ENCODE data around the gene TACC2. TPM values are rescaled to one million over a fixed set of nuclear protein-coding genes. Genes with fewer than 3 reads are reported as not detected.

TACC2 gene
- total RNA-seq, 1 donor from 2014 or later, result 13.4 TPM

DNA sequence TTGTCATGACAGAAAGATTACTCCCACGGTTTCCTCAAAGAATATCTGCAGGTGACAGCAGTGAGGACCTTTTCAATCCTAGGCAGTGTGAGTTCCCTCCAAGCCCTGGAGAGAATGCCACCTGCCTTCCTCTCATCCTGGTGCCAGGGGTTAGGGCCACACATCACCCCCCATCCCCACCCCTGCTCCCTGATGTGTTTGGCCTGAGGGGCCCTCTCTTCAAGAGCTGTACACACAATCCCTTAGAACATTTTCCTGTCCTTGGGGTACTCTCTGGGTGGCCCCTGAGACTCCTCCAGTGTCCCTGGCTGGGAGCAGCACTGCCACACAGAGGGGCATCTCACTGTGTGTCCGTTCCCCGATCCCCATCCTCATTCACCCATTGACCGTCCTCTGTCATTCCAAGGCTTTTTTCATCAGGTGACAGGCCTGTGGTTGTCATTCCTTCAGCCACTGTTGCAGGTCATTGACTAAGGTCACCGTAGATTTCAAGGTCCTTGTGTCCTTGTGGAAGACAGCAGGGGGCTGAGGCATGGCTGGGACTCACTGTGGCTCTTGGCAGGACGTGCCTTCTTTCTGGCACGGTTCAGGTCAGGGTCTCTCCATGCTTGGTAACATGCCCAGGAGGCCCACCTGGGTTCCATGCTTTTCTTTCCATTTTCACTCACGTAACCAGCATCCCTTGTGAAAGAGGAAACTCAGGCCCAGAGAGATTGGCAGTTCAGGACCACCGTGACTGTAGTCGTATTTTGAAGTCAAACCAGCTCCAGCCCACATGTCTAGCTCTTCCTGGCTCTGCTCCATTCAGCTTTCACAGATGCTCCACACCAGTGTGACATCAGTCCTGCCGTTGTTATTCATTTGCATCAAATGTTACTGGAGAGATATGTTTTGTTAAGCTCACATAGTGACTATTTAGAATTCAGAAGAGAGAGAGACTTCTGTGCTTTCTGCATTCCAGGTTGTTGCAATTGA is 255.3 kb downstream of the TACC2 start:
- FAIRE-seq, result peak; percentile 23
- TF ChIP-seq, protein P1, sequence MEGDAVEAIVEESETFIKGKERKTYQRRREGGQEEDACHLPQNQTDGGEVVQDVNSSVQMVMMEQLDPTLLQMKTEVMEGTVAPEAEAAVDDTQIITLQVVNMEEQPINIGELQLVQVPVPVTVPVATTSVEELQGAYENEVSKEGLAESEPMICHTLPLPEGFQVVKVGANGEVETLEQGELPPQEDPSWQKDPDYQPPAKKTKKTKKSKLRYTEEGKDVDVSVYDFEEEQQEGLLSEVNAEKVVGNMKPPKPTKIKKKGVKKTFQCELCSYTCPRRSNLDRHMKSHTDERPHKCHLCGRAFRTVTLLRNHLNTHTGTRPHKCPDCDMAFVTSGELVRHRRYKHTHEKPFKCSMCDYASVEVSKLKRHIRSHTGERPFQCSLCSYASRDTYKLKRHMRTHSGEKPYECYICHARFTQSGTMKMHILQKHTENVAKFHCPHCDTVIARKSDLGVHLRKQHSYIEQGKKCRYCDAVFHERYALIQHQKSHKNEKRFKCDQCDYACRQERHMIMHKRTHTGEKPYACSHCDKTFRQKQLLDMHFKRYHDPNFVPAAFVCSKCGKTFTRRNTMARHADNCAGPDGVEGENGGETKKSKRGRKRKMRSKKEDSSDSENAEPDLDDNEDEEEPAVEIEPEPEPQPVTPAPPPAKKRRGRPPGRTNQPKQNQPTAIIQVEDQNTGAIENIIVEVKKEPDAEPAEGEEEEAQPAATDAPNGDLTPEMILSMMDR (IDR thresholded peaks at IDR 0.05; ENCODE audit: insufficient read depth, low read length, severe bottlenecking), result no peak
- H3K27me3 ChIP-seq (ENCODE audit: control insufficient read depth, insufficient read depth, low read length), result no peaks in the 10 kb centered on the region

DNA sequence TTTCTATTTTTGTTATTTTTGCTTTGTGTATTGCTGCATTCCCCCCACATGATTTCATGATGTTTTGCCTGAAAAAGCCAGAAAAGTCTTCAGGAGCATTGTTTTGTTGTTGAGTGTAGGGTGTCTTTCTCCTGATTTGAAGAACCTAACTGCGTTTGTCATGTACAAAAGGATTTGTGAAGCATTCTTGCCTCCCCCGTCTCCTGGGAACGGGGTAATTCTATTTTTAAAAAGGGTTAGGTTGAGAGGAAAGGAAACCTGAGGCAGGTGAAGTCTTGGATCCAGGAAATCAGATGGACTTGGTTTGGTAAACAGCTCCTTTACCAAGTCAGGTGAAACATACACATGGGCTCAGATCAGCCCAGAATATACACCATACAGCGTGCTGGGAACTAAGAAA is 256.2 kb downstream of the TACC2 start:
- FAIRE-seq, result no peak
- TF ChIP-seq, protein P1 (IDR thresholded peaks at IDR 0.05; ENCODE audit: insufficient read depth, low read length, severe bottlenecking), result no peak
- Histone ChIP-seq H3K36me3 (ENCODE audit: control insufficient read depth, insufficient read depth, low read length) (peaks cover 33% of the 10 kb centered on the region), H3K27me3 (ENCODE audit: control insufficient read depth, insufficient read depth, low read length) (no peaks in the 10 kb centered on the region), H3K4me3 (ENCODE audit: low read depth, low read length) (no peak overlapping the region)
- DNase-seq (ENCODE audit: low read depth), result no peak

More for the DNA sequence above, 255.3 kb downstream of the TACC2 start:
- no peak overlapping the region for H3K4me3 ChIP-seq (ENCODE audit: low read depth, low read length)
- no peak for DNase-seq (ENCODE audit: low read depth)
- H3K36me3 ChIP-seq (ENCODE audit: control insufficient read depth, insufficient read depth, low read length), result peaks cover 32% of the 10 kb centered on the region

DNA sequence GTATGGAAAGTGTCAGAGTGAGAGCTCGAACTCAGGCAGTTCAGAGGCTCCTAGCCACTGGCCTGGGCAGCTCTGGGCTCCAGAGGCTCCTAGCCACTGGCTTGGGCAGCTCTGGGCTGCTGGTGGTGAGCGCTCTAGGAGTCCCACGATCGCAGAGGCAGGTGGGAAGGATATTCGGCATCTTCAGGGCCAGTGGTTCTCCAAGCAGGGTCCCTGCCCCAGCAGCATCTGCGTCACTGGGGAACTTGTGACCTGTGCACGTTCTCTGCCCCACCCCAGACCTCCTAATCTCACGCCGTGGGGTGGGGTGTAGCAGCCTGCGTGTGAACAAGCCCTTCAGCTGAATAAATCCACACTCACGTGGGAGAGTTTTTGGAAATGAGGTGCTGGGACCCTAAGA is 256.9 kb downstream of the TACC2 start:
- DNase-seq (ENCODE audit: low read depth) (no peak), FAIRE-seq (no peak)
- peaks cover 32% of the 10 kb centered on the region for H3K36me3 ChIP-seq (ENCODE audit: control insufficient read depth, insufficient read depth, low read length)
- TF ChIP-seq, protein P1 (IDR thresholded peaks at IDR 0.05; ENCODE audit: insufficient read depth, low read length, severe bottlenecking), result no peak
- H3K4me3 ChIP-seq (ENCODE audit: low read depth, low read length), result no peak overlapping the region
- H3K27me3 ChIP-seq (ENCODE audit: control insufficient read depth, insufficient read depth, low read length), result no peaks in the 10 kb centered on the region

DNA sequence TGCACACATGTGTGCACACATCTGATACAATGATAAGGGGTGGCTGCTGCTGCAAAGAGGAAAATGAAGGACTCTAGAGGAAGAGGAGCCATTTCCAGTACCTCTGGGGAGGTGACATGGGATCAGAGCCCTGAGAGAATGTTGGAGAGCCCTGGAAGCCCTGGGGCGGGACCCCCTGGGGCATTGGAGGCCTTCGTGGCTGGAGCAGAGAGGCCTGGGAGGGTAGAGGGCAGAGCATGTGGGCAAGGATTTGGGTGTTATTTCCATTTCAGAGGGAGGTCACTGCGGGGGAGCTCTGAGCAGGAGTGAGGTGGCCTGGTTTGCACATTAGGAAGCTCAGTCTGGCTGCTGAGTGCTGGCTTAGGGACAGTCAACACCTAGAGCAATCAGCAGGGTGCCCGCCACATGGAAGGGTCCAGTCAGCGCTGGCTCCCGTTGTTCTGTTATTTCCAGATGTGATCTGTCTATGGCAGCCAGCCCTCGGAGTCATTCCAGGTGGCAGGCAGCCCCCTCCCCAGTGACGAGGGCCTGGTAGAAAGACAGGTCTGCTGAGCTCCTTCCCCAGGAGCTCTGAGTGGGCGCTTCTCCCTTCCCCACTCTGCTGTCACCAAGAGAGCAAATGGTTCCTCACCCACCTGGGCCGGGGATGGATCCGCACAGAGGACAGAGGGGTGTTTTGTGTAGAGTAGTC is 258.0 kb downstream of the TACC2 start:
- peak; percentile 13 for FAIRE-seq

DNA sequence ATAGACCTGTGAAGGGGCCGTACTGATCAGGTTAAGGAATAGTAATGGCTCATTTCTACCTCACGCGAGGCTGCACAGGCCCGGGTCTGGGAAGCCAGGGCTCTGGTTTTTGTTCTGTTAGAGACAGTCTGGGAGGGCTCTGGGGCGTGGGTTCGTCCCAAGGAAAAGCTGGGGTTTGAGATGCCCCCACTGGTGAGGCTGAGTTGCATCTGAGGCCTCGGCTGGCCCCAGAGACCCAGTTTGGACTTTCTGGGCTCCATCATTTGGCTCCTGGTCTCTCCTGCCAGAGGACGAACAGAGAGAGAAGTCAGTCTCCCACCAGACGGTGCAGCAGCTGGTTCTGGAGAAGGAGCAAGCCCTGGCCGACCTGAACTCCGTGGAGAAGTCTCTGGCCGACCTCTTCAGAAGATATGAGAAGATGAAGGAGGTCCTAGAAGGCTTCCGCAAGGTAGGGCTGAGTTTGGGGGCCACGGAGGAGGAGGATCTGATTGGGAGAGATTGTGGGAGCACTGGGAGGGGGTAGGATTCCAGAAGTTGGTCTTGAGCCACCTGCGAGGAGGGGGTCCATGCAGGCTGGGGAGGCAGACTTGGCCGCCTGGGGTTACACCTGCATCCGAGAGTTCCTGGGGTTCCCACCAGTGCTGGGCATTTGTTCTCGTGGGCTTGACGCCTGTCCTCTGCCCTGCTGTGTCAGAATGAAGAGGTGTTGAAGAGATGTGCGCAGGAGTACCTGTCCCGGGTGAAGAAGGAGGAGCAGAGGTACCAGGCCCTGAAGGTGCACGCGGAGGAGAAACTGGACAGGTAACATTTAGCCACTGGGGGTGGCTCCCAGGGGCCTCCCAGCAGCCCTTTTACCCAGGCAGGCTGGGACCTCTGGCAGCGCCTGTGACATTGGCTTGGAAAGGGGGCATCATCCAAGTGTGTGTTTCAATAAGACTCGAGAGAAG is 259.7 kb downstream of the TACC2 start:
- TF ChIP-seq, protein P1 (IDR thresholded peaks at IDR 0.05; ENCODE audit: insufficient read depth, low read length, severe bottlenecking), result no peak
- FAIRE-seq, result no peak
- H3K27me3 ChIP-seq (ENCODE audit: control insufficient read depth, insufficient read depth, low read length), result no peaks in the 10 kb centered on the region
- DNase-seq (ENCODE audit: low read depth), result no peak
- no peak overlapping the region for H3K4me3 ChIP-seq (ENCODE audit: low read depth, low read length)
- peaks cover 23% of the 10 kb centered on the region for H3K36me3 ChIP-seq (ENCODE audit: control insufficient read depth, insufficient read depth, low read length)

More for the DNA sequence above, 258.0 kb downstream of the TACC2 start:
- TF ChIP-seq, protein P1 (IDR thresholded peaks at IDR 0.05; ENCODE audit: insufficient read depth, low read length, severe bottlenecking), result no peak
- Histone ChIP-seq H3K36me3 (ENCODE audit: control insufficient read depth, insufficient read depth, low read length) (peaks cover 27% of the 10 kb centered on the region), H3K4me3 (ENCODE audit: low read depth, low read length) (no peak overlapping the region), H3K27me3 (ENCODE audit: control insufficient read depth, insufficient read depth, low read length) (no peaks in the 10 kb centered on the region)
- DNase-seq (ENCODE audit: low read depth), result no peak
